GM12878 (cell line): Measurements from ENCODE around the gene SLC25A13. TPM values are rescaled to one million over a fixed set of nuclear protein-coding genes. Genes with fewer than 3 reads are reported as not detected.

Source experiments
- ATAC-seq: fragments of 200-7000 bp; cut with Tn5 transposase; 3 replicates; pipeline ENCODE4 v1.9.1; 2020; ENCODE audit warnings: mild to moderate bottlenecking, moderate library complexity
- BruUV-seq: library from RNA; stranded (reverse); fragments of 400-500 nt; replicated peaks from 2 replicates; lab custom pipeline; 2021; lab: Mats Ljungman, UMichigan
- CTCF ChIA-PET: fragments of 300-600 bp; sonication (Branson Sonifier 250); formaldehyde crosslinking; extraction: SDS; loops from one replicate; lab custom pipeline; 2021; ENCODE audit warnings: inconsistent platforms; lab: Yijun Ruan, JAX
- POLR2A ChIA-PET: fragments of 350-600 bp; formaldehyde crosslinking; extraction: SDS; loops from one replicate; lab custom pipeline; 2021; ENCODE audit warnings: inconsistent platforms; lab: Charles Lee
- RAD21 ChIA-PET: fragments of 300-600 bp; sonication (Branson Sonifier 250); formaldehyde crosslinking; loops from one replicate; lab custom pipeline; 2023; ENCODE audit warnings: antibody characterized with exemption; ENCODE audit not compliant: unreplicated experiment; lab: Charles Lee
- SMC1A ChIA-PET: fragments of 300-600 bp; sonication (Branson Sonifier 250); formaldehyde crosslinking; loops from one replicate; lab custom pipeline; 2023; ENCODE audit not compliant: unreplicated experiment, uncharacterized antibody; lab: Charles Lee
- DNase-seq: peaks from one replicate; pipeline ENCODE4 v3.0.0-alpha.2; 2011; ENCODE audit warnings: low read depth, low spot score
- FAIRE-seq: peaks from 3 replicates; lab custom pipeline; 2011; peaks lifted over from hg19 to GRCh38; lab: Jason Lieb, UNC
- H2AFZ ChIP-seq: 2 replicates; pipeline ENCODE4 v1.6.0; 2011; ENCODE audit warnings: low read depth, low read length, control low read depth; ENCODE audit not compliant: control insufficient read depth
- H3K27ac ChIP-seq: 2 replicates; pipeline ENCODE4 v1.5.1; 2011; ENCODE audit warnings: control low read depth; ENCODE audit not compliant: control insufficient read depth, insufficient read depth
- H3K27me3 ChIP-seq, 2 experiments: replicated peaks in 1 of 2; 2 replicates each; pipeline versions ENCODE4 v1.6.0 to v1.6.1; 2011; ENCODE audit warnings: low read length in 1 of 2; ENCODE audit not compliant: control insufficient read depth in 2 of 2, insufficient read depth in 2 of 2
- H3K36me3 ChIP-seq, 2 experiments: 2 replicates each; pipeline ENCODE4 v1.5.1; 2011; ENCODE audit warnings: low read length in 1 of 2; ENCODE audit not compliant: control insufficient read depth in 2 of 2, insufficient read depth in 2 of 2
- H3K4me1 ChIP-seq: 2 replicates; pipeline ENCODE4 v1.6.1; 2011; ENCODE audit warnings: mild to moderate bottlenecking, low read length, moderate library complexity, mixed read lengths; ENCODE audit not compliant: control insufficient read depth, insufficient read depth
- H3K4me2 ChIP-seq: 2 replicates; pipeline ENCODE4 v1.6.0; 2011; ENCODE audit warnings: control low read depth; ENCODE audit not compliant: control insufficient read depth, insufficient read depth
- H3K4me3 ChIP-seq: fragments of 200-600 bp; sonication (generic); 2 replicates; pipeline ENCODE4 v1.5.1; 2016
- H3K79me2 ChIP-seq: 2 replicates; pipeline ENCODE4 v1.6.0; 2011; ENCODE audit warnings: low read length; ENCODE audit not compliant: control insufficient read depth, insufficient read depth
- H3K9ac ChIP-seq: 2 replicates; pipeline ENCODE4 v1.8.0; 2011; ENCODE audit warnings: low read length, control low read depth, mixed read lengths; ENCODE audit not compliant: control insufficient read depth, insufficient read depth
- H3K9me3 ChIP-seq: replicated peaks from 3 replicates; pipeline ENCODE4 v1.5.1; 2011; ENCODE audit warnings: mild to moderate bottlenecking, low read length; ENCODE audit not compliant: control insufficient read depth, insufficient read depth
- H4K20me1 ChIP-seq: 2 replicates; pipeline ENCODE4 v1.6.0; 2011; ENCODE audit not compliant: control insufficient read depth, insufficient read depth
- CHD2 ChIP-seq: IDR thresholded peaks from 2 replicates; pipeline ENCODE4 v1.6.1; 2011; ENCODE audit warnings: low read depth, low read length, improper control_type of control experiment, borderline replicate concordance
- EP300 ChIP-seq, 2 experiments: fragments of 150-350 bp in 1 of 2; IDR thresholded peaks; 2 replicates each; pipeline ENCODE4 v1.6.1; 2011 to 2012; ENCODE audit warnings: low read depth in 2 of 2, low read length in 2 of 2, borderline replicate concordance in 1 of 2, improper control_type of control experiment in 1 of 2, inconsistent platforms in 1 of 2; ENCODE audit not compliant: control insufficient read depth in 1 of 2
- HCFC1 ChIP-seq: fragments of 150-350 bp; IDR thresholded peaks from 2 replicates; pipeline ENCODE4 v1.6.1; 2014; ENCODE audit warnings: low read length
- IKZF1 ChIP-seq: fragments of 450-650 bp; conservative IDR thresholded peaks from 2 replicates; pipeline ENCODE4 v1.6.1; 2017; ENCODE audit warnings: antibody characterized with exemption, mild to moderate bottlenecking
- IRF5 ChIP-seq: fragments of 450-650 bp; IDR thresholded peaks from 2 replicates; pipeline ENCODE4 v1.6.1; 2017; ENCODE audit warnings: borderline replicate concordance
- MAX ChIP-seq: IDR thresholded peaks from 2 replicates; pipeline ENCODE4 v1.6.1; 2012; ENCODE audit warnings: low read depth, low read length, improper control_type of control experiment
- POLR2A ChIP-seq: IDR thresholded peaks from 2 replicates; pipeline ENCODE4 v1.6.1; 2011; ENCODE audit warnings: low read depth, mild to moderate bottlenecking, low read length
- SIX5 ChIP-seq: IDR thresholded peaks from 2 replicates; pipeline ENCODE4 v1.6.1; 2011; ENCODE audit warnings: mild to moderate bottlenecking, low read depth, low read length, moderate library complexity; ENCODE audit not compliant: severe bottlenecking
- SMC3 ChIP-seq: IDR thresholded peaks from 2 replicates; pipeline ENCODE4 v1.6.1; 2011; ENCODE audit warnings: low read length, improper control_type of control experiment, borderline replicate concordance
- ZNF687 ChIP-seq: fragments of 450-650 bp; IDR thresholded peaks from 2 replicates; pipeline ENCODE4 v1.6.1; 2017; ENCODE audit warnings: mild to moderate bottlenecking, moderate library complexity
- ZZZ3 ChIP-seq: IDR thresholded peaks from 2 replicates; pipeline ENCODE4 v1.6.1; 2011; ENCODE audit warnings: low read depth; ENCODE audit not compliant: control insufficient read depth, insufficient read length
- WGBS: methylation state at CpG from one replicate; pipeline ENCODE4 v1.1.6; 2016; ENCODE audit warnings: low lambda C conversion rate; ENCODE audit not compliant: insufficient replicate concordance, insufficient coverage; ENCODE audit errors: missing lambda C conversion rate; 5-methylcytosine and 5-hydroxymethylcytosine counted together
- in situ Hi-C: fragments of 300-500 bp; cut with MboI; formaldehyde crosslinking; loops from 9 replicates; pipeline ENCODE4 v1.14.3; 2018; ENCODE audit warnings: mixed read lengths
- intact Hi-C: fragments of 100-400 bp; cut with micrococcal nuclease; formaldehyde crosslinking; loops from one replicate; pipeline ENCODE4 v1.14.2; 2022; ENCODE audit not compliant: unreplicated experiment
- polyA plus RNA-seq, 11 experiments: library from polyadenylated mRNA; depleted of rRNA in 4 of 11; unstranded in 6 of 11; stranded (reverse) in 5 of 11; fragments of >200 nt; fragmentation: Nextera tagmentation in 4 of 11; fragmentation: Illumina TruSeq in 1 of 11; extraction: Ambion mirVana in 4 of 11; extraction: Trizol in 1 of 11; gene quantifications; 1 replicate in 1 of 11; 2 replicates in 10 of 11; pipeline versions ENCODE4 v1.2.1 to v1.2.3, GENCODE V29; 2011 to 2016; ENCODE audit warnings: inconsistent platforms in 2 of 11, missing spikeins in 2 of 11, low read depth in 1 of 11
- total RNA-seq, 4 experiments: library from RNA; depleted of rRNA in 3 of 4; stranded (reverse); fragments of >200 nt in 3 of 4; fragmentation: Illumina TruSeq in 1 of 4; extraction: Trizol in 1 of 4; gene quantifications; 2 replicates each; pipeline versions ENCODE4 v1.2.1 to v1.2.3, GENCODE V29; 2013 to 2021

The SLC25A13 gene
- total and polyA plus RNA-seq, 10 of the 15 experiments (the other 5 are each of a cell fraction or from before 2014, with no cell fraction given): 7.0 to 24.7 (median 18.6) TPM

- TF ChIP-seq IRF5: no peak
These were observed 200.1 kb downstream of the SLC25A13 start (continued) for GRCh38 chr7:96121752-96122151.

- ATAC-seq: no peak
- POLR2A ChIA-PET: no interaction called here
- H3K27me3 ChIP-seq: no peaks in the 10 kb centered on the region
- no peak overlapping the region for H3K4me2 ChIP-seq
- H4K20me1 ChIP-seq: no peaks in the 10 kb centered on the region
- RAD21 ChIA-PET: no interaction called here
- no peak for FAIRE-seq
- H3K4me1 ChIP-seq: no peaks in the 10 kb centered on the region
- H3K27ac ChIP-seq: no peak overlapping the region
- no peak for DNase-seq
- H2AFZ ChIP-seq: no peak overlapping the region
- TF ChIP-seq MAX (no peak), POLR2A (no peak), SMC3 (no peak), CHD2 (no peak), ZZZ3 (no peak), HCFC1 (no peak), ZNF687 (no peak), IKZF1 (no peak), SIX5 (no peak), EP300 (IDR thresholded peaks at IDR 0.05; ENCODE audit: borderline replicate concordance in 1 of 2, control insufficient read depth in 1 of 2, low read depth in 2 of 2, low read length in 2 of 2) (no peak)
- SMC1A ChIA-PET: no interaction called here
- in situ Hi-C loops: no loop called here
- no peaks in the 10 kb centered on the region for H3K79me2 ChIP-seq
- no peaks in the 10 kb centered on the region; a peak in 2 of 4 replicates for H3K36me3 ChIP-seq
- no peak overlapping the region for H3K4me3 ChIP-seq
- intact Hi-C loops: no loop called here
- CTCF ChIA-PET: no interaction called here
- no TSS peak for BruUV-seq
- H3K9ac ChIP-seq: no peak overlapping the region
- H3K9me3 ChIP-seq: no peaks in the 10 kb centered on the region
- WGBS: 94% methylated on average over 2 of the region's 2 CpGs
These were observed 201.3 kb downstream of the SLC25A13 start for GRCh38 chr7:96120445-96121225.
